ENCODE measurements around the gene BTBD9. TPM values are rescaled to one million over a fixed set of nuclear protein-coding genes. Genes with fewer than 3 reads are reported as not detected.

The BTBD9 gene
- total RNA-seq, 4 donors from 2014 or later, result 8.6 to 34.1 (median 30.8) TPM

DNA sequence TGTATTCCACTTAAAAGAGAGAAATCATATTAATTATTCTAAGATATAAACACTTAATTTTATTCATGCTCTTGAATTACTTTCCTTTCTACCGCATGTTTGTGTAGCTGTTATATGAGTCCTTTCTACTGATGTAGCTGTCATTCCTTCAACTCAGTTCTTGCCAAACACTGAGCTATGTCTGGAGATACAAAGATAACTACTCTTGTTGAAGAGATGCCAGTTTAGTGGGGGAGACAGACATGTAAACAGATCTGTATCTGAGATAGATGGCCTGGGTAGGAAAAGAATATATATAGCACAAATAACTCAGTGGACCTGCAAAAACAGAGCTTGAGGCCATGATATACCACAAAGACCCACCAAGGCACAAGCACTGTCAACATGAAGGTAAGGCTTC is 157.3 kb downstream of the BTBD9 start:
- WGBS, 2 donors (ENCODE audit: low coverage in 1 of 2), result 82 to 100% methylated on average over 1 of the region's 1 CpG
- Histone ChIP-seq H3K9me3 (no peaks in the 10 kb centered on the region), H3K27ac (no peak overlapping the region), H3K27me3 (no peaks in the 10 kb centered on the region), H3K4me3 (no peak overlapping the region), H3K36me3 (no peaks in the 10 kb centered on the region), H3K4me1 (no peaks in the 10 kb centered on the region)
- intact Hi-C loops (cut with DNase I; ENCODE audit: low total_unique reads), result loop anchor here (5.0 kb wide), 1 partner anchor 750 kb away; no protein-coding TSS in a partner anchor
- TF ChIP-seq POLR2A (IDR thresholded peaks at IDR 0.05), result no peak
- no peak for DNase-seq
- in situ Hi-C loops (cut with MboI; ENCODE audit: low pct_ligation_motif_present in 1 of 4, low pct_unique_long_range_greater_than_20kb in 1 of 4, low sequenced_read_pairs in 3 of 4), result loop anchor here in 3 of 4 donors (25.0 kb wide), 2 partner anchors 445 to 695 kb away; no protein-coding TSS in a partner anchor

DNA sequence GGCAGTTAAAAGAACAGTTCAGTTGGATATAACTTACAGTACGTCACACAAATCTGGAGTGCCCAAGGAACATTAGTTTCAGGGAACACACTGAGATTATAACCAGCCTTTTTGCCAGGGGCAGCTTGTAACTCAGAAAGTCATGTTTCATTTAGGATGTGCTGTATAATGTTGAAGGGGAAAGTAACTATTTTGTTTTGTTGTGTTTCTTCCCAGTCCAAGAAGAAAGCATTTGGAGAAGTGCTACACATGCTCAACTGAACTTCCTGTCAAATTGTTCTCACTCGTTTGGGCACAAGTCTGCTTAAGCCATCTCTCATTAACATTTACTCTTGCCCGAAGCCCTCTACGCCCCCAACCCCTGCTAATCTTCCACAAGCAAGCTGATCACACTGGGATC is 157.9 kb downstream of the BTBD9 start:
- in situ Hi-C loops (cut with MboI; ENCODE audit: low pct_ligation_motif_present in 1 of 4, low pct_unique_long_range_greater_than_20kb in 1 of 4, low sequenced_read_pairs in 3 of 4), result loop anchor here in 3 of 4 donors (25.0 kb wide), 2 partner anchors 445 to 695 kb away; no protein-coding TSS in a partner anchor
- 88 to 89% methylated on average over 4 of the region's 4 CpGs for WGBS, 2 donors (ENCODE audit: low coverage in 1 of 2)

DNA sequence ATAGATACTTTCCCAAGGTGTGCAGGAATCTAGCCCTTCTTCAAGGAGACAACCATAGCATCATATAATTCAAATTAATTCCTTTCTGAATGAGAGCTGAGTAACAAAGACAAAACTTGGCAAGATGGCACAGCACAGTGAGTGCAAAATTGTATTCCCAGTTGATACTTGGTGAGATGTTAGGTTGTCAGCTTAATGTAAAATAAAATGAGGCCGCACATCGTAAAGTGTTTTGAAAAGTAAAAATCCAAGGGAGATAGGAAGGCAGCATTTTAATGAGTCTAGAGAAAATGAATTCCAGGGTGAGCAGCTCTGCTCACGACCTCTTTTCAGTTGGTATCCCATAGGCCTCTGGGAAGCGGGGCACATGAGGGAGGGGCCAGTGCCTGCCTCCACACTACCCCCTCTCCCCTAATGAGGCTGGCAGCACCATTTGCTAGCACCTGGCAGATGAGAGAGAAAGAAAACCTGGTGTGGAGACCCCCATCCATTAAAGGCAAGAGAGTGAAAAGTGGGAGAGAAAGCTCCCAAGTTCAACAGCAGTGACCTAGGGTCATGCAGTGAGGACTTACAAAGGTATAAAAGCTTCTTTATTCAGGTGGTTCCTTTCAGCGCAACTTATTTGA is 158.4 kb downstream of the BTBD9 start:
- TF ChIP-seq EP300 (IDR thresholded peaks at IDR 0.05; ENCODE audit: low read depth) (no peak), POLR2A (IDR thresholded peaks at IDR 0.05) (no peak), POLR2AphosphoS5 (IDR thresholded peaks at IDR 0.05) (no peak)
- TF ChIP-seq, protein P1, sequence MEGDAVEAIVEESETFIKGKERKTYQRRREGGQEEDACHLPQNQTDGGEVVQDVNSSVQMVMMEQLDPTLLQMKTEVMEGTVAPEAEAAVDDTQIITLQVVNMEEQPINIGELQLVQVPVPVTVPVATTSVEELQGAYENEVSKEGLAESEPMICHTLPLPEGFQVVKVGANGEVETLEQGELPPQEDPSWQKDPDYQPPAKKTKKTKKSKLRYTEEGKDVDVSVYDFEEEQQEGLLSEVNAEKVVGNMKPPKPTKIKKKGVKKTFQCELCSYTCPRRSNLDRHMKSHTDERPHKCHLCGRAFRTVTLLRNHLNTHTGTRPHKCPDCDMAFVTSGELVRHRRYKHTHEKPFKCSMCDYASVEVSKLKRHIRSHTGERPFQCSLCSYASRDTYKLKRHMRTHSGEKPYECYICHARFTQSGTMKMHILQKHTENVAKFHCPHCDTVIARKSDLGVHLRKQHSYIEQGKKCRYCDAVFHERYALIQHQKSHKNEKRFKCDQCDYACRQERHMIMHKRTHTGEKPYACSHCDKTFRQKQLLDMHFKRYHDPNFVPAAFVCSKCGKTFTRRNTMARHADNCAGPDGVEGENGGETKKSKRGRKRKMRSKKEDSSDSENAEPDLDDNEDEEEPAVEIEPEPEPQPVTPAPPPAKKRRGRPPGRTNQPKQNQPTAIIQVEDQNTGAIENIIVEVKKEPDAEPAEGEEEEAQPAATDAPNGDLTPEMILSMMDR (IDR thresholded peaks at IDR 0.05), result no peak
- H3K27ac ChIP-seq, result no peak overlapping the region
- intact Hi-C loops (cut with DNase I; ENCODE audit: low total_unique reads), result loop anchor here (5.0 kb wide), 1 partner anchor 749 kb away; no protein-coding TSS in a partner anchor
- H3K27me3 ChIP-seq, result no peaks in the 10 kb centered on the region
- H3K4me1 ChIP-seq, result no peaks in the 10 kb centered on the region
- H3K36me3 ChIP-seq, result no peaks in the 10 kb centered on the region
- in situ Hi-C loops (cut with MboI; ENCODE audit: low pct_ligation_motif_present in 1 of 4, low pct_unique_long_range_greater_than_20kb in 1 of 4, low sequenced_read_pairs in 3 of 4), result loop anchor here in 3 of 4 donors (25.0 kb wide), 2 partner anchors 444 to 694 kb away; no protein-coding TSS in a partner anchor
- 99 to 100% methylated on average over 4 to 5 of the region's 5 CpGs for WGBS, 2 donors (ENCODE audit: low coverage in 1 of 2)
- H3K9me3 ChIP-seq, result no peaks in the 10 kb centered on the region
- no peak overlapping the region for H3K4me3 ChIP-seq
- DNase-seq, result no peak

More for the DNA sequence above, 157.9 kb downstream of the BTBD9 start:
- Histone ChIP-seq H3K27me3 (no peaks in the 10 kb centered on the region), H3K4me3 (no peak overlapping the region), H3K9me3 (no peaks in the 10 kb centered on the region), H3K27ac (no peak overlapping the region), H3K36me3 (no peaks in the 10 kb centered on the region), H3K4me1 (no peaks in the 10 kb centered on the region)
- intact Hi-C loops (cut with DNase I; ENCODE audit: low total_unique reads), result loop anchor here (5.0 kb wide), 1 partner anchor 750 kb away; no protein-coding TSS in a partner anchor
- no peak for DNase-seq
- TF ChIP-seq EP300 (IDR thresholded peaks at IDR 0.05; ENCODE audit: low read depth), result no peak
- TF ChIP-seq POLR2A (IDR thresholded peaks at IDR 0.05), result no peak
- no peak for TF ChIP-seq POLR2AphosphoS5 (IDR thresholded peaks at IDR 0.05)
- TF ChIP-seq, protein P1 (IDR thresholded peaks at IDR 0.05), result no peak

DNA sequence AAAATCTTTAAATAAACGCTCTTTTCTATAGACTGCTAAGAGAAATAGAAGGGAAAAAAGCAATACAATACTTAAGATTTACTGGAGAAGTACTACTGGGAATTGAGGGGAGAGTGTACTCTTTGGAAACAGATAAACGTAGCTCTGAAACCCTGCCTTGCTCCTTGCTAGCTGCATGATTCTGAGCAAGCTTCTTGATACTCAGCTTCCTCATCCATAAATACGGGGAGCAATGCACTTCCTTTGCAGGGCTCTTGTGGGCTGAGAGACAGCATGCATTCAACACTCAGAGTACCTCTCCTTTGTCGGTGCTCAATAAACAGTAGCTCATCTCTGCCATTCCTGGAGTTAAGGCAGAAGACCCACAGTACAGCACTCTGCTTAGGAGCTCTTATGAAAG is 159.7 kb downstream of the BTBD9 start:
- TF ChIP-seq POLR2A (IDR thresholded peaks at IDR 0.05), result no peak
- in situ Hi-C loops (cut with MboI; ENCODE audit: low pct_ligation_motif_present in 1 of 4, low pct_unique_long_range_greater_than_20kb in 1 of 4, low sequenced_read_pairs in 3 of 4), result loop anchor here in 3 of 4 donors (25.0 kb wide), 2 partner anchors 443 to 693 kb away; no protein-coding TSS in a partner anchor
- DNase-seq, result no peak
- intact Hi-C loops (cut with DNase I; ENCODE audit: low total_unique reads), result loop anchor here (5.0 kb wide), 1 partner anchor 748 kb away; no protein-coding TSS in a partner anchor
- H3K27me3 ChIP-seq, result no peaks in the 10 kb centered on the region
- no peak overlapping the region for H3K4me3 ChIP-seq
- H3K4me1 ChIP-seq, result no peaks in the 10 kb centered on the region
- H3K27ac ChIP-seq, result no peak overlapping the region
- no peaks in the 10 kb centered on the region for H3K36me3 ChIP-seq
- H3K9me3 ChIP-seq, result no peaks in the 10 kb centered on the region
- 84 to 90% methylated on average over 2 to 4 of the region's 4 CpGs for WGBS, 2 donors (ENCODE audit: low coverage in 1 of 2)

DNA sequence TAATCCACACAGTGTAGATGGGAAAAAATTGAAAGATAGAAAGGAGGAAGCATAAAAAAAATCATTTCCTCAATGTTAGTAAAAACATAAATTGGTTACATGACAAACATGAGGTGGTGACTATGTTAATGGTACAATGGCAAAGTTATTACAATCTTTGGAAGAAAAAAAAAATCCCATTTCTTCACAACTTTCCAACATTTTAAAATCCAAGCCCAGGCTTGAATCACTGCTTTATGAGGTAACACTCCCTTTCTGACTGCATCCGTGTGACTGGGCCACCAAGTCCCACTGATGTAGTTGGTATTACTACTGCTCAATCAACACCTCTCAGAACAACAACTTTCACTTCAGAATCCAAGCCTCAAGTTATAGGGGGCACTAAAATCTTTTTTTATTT is 160.4 kb downstream of the BTBD9 start:
- in situ Hi-C loops (cut with MboI; ENCODE audit: low pct_ligation_motif_present in 1 of 4, low pct_unique_long_range_greater_than_20kb in 1 of 4, low sequenced_read_pairs in 3 of 4) (loop anchor here in 3 of 4 donors (25.0 kb wide), 2 partner anchors 442 to 692 kb away; no protein-coding TSS in a partner anchor), intact Hi-C loops (cut with DNase I; ENCODE audit: low total_unique reads) (no loop called here)

More for the DNA sequence above, 160.4 kb downstream of the BTBD9 start:
- no peaks in the 10 kb centered on the region for H3K9me3 ChIP-seq
- H3K4me3 ChIP-seq, result no peak overlapping the region
- H3K36me3 ChIP-seq, result no peaks in the 10 kb centered on the region
- H3K27ac ChIP-seq, result no peak overlapping the region
- 91 to 100% methylated on average over 1 of the region's 1 CpG for WGBS, 2 donors (ENCODE audit: low coverage in 1 of 2)
- no peak for DNase-seq
- H3K4me1 ChIP-seq, result no peaks in the 10 kb centered on the region
- no peaks in the 10 kb centered on the region for H3K27me3 ChIP-seq
- TF ChIP-seq POLR2A (IDR thresholded peaks at IDR 0.05) (no peak), POLR2AphosphoS5 (IDR thresholded peaks at IDR 0.05) (no peak), EP300 (IDR thresholded peaks at IDR 0.05; ENCODE audit: low read depth) (no peak)
- TF ChIP-seq, protein P1 (IDR thresholded peaks at IDR 0.05), result no peak

Data from transverse colon (tissue), 4 donors.